DMS 273 treated with DMSO at 0.1 percent for 48 hours (cell line): ENCODE measurements around the gene C3.

Experiments
- DNase-seq: peaks from one replicate; lab custom pipeline; 2025; lab: John Stamatoyannopoulos, UW

The C3 gene

GRCh38 chr19:6730941-6731670 lies 10.7 kb upstream of the C3 start:
- DNase-seq: no peak

DNA sequence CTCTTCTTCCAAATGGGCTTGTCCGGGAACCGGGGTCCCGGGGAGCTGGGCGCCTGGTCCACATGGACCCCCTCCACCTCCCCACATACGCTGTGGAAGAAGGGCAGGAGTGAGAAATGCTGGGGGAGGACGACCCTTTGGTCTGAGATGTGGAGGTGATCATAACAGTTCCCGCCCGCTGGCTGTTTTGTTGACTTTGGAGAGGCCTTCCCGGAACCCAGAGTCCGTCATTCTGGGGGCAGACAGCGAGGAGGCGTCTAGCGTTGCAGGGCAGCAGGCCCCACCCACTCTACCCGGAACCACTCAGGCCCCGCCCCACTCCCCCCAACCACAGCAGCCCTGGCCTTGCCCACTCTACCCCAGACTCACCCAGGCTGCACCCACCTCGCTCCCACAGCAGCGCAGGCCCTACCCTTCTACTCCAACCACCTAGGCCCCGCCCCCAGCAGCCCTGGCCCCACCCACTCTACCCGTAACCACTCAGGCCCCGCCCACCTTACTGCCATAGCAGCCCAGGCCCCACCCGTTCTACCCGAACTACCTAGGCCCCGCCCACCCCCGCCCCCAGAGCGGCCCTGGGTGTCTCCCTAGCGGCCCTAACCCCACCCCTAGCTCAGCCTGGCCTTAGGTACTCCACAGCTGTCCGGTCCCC lies 9.8 kb upstream of the C3 start:
- DNase-seq: no peak

DNA sequence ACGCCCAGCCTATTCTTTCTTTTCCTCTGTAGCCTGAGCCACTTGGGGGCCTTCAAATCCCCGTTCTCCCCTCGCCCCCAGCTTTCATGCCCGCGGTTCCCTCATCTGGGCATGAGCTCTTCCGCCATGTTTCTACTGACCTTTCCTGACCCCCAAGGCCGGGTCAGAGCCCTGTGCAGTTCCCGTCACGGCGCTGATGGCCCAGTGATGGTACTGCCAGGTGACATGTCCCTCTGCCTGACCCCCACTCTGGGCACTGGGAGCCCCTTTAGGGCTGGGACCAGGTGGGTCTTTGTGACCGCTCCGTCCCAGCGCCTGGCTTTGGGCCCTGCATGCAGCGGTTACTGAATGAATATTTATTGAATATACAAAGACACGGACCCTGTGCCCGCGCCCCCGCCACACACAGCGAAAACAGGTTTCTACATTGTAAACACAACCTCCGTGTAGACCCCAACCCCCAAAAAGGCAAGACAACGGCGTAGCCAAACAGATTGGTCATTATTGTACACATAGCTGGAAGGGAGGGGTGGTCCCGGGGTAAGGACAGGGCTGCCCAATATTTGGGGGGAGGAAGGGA lies 9.2 kb upstream of the C3 start:
- DNase-seq: no peak

- DNase-seq: no peak
Measured at GRCh38 chr19:6728346-6728745, 7.9 kb upstream of the C3 start.

DNA sequence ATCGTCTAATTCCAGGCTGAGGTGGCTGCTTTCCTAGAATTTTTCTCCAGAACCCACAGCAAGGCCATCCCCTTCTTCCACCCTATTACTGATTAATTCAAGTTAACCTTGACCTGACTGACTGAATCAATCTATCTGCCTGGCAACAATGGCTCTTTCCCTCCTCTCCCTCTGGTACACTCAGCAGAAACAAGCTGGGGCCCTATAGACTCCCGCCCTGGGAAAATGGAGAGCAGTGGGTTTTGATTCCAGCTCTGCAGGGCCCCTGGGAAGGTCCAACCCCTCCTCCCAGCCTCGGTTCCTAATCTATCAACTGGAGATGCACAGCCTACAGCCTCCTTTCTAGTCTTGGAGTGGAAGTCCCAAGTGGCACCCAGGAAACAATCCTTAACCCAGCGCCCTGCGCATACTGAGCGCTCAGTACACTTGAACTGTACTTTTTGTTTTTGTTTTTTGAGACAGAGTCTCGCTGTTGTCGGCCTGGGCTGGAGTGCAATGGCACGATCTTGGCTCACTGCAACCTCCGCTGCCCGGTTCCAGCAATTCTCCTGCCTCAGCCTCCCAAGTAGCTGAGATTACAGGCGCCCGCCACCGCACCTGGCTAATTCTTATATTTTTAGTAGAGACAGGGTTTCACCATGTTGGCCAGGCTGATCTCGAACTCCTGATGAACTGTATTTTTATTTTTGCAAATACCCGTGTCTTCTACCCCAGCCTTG lies 5.2 kb upstream of the C3 start:
- no peak for DNase-seq

- DNase-seq: no peak
Measured at GRCh38 chr19:6724631-6725492, 4.4 kb upstream of the C3 start.

DNA sequence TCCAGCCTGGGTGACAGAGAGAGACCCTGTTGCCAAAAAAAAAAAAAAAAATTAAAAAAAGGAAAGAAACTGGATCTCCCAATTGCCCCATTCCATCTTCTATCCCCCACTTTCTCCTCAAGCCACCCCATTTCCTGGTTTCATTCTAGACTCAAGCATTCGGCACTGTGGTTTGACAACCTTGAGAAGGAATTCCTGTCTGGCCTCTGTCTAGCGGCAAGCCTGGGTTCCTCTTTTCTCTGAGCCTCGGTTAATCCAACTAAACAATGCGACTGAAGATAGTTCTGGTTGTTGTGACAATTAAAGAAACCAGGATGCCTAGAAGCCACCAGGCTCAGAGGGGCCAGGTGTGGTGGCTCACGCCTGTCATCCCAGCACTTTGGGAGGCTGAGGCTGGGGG lies 3.3 kb upstream of the C3 start:
- DNase-seq: no peak

GRCh38 chr19:6723108-6723618 lies 2.7 kb upstream of the C3 start:
- DNase-seq: no peak

DNA sequence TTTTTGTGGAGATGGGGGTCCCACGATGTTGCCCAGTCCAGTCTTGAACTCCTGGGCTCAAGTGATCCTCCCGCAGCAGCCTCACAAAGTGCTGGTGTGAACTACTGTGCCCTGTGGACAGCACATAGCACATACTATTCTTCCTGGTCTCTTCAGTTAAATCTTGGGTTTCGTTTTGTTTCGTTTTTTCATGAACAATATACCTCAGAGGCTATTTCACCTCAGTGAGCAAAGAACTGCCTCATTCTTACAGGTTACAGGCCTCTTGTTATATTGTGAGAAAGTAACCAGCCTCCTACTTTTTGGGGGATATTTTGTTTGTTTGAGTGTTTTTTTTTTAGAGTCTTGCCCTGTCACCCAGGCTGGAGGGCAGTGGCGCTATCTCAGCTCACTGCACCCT lies 1.3 kb upstream of the C3 start:
- DNase-seq: no peak

- no peak for DNase-seq
Measured at GRCh38 chr19:6721138-6721474, 656 bp upstream of the C3 start.

DNA sequence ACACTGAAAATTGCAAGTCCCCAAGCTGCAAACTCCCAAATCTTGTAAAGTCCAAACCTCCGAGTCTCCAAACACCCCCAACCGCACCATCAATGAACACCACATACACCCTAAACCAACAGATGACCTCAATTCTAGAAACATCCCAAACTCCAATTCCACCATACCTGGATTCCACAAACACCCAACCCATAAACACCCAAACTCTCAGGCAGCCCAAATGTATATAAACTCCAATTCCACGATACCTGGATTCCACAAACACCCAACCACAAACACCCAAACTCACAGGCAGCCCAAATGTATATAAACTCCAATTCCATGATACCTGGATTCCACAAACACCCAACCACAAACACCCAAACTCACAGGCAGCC lies 470 bp downstream of the C3 start:
- no peak for DNase-seq

DNA sequence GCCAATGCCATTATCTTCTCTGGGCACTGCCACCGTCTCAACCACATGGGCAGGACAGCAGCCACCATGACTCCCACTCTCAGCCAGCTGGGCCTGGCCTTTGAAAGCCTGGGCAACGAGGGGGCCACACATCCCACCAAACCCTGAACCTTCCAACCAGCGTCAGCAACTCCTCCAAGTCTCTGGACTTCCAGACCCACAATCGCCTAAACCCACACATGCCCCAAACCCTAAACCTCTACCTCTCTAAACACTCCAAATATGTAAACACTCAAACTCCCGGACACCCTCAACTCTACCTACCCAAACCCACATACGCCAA lies 949 bp downstream of the C3 start:
- no peak for DNase-seq

DNA sequence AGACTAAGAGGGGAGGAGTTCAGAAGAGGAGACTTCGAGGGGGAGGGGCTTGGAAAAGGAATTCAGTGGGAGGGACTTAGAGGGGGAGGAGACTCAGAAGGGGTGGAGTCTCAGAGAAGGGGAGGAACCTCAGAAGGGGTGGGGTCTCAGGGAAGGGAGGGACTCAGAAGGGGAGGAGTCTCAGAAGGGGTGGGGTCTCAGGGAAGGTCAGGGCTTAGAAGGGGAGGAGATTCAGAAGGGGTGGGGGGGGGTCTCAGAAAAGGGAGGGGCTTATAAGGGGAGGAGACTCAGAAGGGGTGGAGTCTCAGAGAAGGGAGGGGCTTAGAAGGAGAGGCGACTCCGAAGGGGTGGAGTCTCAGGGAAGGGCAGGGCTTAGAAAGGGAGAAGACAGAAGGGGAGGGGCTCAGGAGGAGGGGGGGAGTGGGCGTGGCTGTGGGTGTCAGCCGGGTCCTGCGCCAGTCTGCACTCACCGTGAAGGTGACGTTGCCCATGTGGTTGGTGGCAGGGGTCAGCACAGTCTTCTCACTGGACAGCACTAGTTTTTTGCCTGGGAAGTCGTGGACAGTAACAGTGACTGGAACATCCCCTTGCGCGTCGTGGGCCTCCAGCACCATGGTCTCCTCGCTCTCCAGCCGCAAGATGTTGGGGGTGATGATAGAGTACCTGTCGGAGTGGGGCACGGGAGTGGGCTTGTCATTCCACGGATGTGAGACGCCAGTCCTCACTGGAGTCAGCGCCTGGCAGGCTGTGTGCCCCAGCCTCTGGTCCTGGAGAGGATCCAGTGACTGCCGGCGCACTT lies 1.5 kb downstream of the C3 start:
- no peak for DNase-seq

- DNase-seq: no peak
Measured at GRCh38 chr19:6718111-6718740, 2.2 kb downstream of the C3 start.

GRCh38 chr19:6717441-6717971 lies 2.9 kb downstream of the C3 start:
- no peak for DNase-seq

DNA sequence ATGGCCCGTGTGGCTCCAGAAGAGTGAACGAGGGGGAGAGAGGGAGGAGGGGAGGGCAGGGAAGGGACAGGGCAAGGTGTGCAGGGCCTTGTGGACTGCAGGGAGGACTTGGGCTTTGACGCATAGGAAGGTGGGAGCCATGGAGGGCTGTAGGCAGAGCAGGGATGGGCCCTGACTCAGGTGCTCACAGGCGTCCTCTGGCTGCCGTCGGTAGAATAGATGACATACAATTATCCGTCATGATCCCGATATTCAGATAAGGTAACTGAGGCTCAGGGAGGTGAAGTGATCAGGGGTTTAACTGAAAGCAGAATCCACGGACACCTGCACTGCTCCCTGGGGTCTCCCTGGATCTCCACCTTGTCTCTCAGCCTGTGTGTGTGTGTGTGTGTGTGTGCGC lies 3.4 kb downstream of the C3 start:
- no peak for DNase-seq

DNA sequence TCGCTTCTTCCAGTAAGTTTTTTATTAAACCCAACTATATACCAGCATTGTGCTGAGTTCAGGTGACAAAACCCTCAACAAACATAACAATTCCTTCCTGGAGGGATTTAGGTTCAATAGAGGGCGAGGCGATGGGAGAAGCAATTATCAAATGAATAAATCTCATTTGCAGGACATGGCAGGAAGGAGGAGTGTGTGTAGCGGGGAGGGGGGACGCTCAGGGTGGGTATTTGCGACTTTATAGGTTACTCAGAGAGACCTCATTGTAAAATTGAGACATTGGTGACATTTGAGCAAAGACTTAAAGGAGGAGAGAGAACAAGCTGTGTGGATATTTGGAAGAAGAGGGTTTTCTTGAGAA lies 3.9 kb downstream of the C3 start:
- DNase-seq: no peak

DNA sequence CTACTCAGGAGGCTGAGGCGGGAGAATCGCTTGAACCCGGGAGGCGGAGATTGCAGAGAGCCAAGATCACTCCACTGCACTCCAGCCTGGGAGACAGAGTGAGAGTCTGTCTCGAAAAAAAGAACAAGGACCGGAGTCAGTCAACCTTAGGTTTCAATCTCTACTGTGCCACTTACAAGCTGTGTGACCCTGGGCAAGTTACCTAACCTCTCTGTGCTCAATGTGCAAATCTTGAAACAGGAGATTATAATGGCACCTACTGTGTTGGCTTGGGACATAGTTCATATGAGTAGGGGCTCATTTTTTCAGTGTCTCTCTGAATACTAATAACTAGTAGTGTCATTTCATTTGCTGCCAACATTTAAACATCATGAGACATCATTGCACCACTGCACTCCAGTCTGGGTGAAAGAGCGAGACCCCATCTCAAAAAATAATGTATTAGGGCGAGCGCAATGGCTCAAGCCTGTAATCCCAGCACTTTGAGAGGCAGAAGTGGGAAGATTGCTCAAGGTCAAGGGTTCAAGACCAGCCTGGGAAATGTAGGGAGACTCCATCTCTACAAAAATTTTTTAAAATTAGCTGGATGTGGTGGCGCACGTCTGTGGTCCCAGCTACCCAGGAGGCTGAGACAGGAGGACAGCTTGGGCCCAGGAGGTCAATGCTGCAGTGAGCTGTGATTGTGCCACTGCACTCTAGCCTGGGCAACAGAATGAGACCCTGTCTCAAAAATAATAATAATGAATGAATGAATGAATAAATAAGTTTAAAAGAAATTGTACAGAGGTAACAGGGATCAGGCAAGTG lies 5.5 kb downstream of the C3 start:
- no peak for DNase-seq

DNA sequence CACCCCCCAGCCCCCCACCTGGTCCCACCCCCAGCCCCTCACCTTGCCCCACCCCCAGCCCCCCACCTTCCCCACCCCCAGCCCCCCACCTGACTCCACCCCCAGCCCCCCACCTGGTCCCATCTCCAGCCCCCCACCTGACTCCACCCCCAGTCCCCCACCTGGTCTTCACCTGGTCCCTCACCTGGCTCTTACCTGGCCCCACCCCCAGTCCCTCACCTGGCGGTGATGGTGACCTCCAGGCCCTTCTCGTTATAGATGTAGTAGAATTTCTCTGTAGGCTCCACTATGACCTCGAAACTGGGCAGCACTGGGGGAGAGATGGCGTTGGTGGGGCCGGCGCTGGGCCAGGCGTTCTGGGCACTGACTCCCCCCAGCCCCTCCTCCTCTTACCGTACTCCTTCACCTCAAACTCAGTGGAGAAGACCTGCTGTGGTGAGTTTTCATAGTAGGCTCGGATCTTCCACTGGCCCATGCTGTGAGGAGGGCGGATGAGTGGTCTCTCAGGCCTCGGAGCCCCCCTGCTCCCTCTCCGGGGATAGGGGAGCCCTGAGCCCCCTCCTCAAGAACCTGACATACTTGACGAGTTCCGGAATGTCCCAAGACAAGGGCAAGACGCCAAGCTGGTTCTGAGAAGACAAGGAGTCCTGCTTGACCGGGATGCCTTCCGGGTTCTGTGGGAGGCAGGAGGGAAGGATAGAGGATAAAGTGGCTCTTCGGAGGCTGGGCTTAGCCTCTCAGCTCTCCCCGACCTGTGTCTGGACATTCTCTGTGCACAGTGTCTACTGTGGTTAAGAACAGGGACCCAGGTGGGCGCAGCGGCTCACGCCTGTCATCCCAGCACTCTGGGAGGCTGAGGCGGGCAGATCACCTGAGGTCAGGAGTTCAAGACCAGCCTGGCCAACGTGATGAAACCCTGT lies 6.4 kb downstream of the C3 start:
- no peak for DNase-seq
